SK-N-MC (cell line): ENCODE data around the gene TTN.

ENCODE experiments used
- DNase-seq: peaks from one replicate; pipeline ENCODE4 v3.0.0-alpha.2; 2011; ENCODE audit warnings: low read depth, low spot score
- H3K27ac ChIP-seq: fragments of 200-600 bp; sonication (generic); 2 replicates; pipeline ENCODE4 v1.5.1; 2016; ENCODE audit warnings: mixed run types
- H3K36me3 ChIP-seq: fragments of 200-600 bp; sonication (generic); 2 replicates; pipeline ENCODE4 v1.6.1; 2017; ENCODE audit warnings: antibody characterized with exemption, low read length, mixed read lengths; ENCODE audit not compliant: insufficient read depth
- H3K4me3 ChIP-seq: fragments of 200-600 bp; sonication (generic); 2 replicates; pipeline ENCODE4 v1.5.1; 2016
- H3K9ac ChIP-seq: fragments of 200-600 bp; sonication (generic); 2 replicates; pipeline ENCODE4 v1.8.0; 2017; ENCODE audit warnings: mixed run types, mixed read lengths; ENCODE audit not compliant: insufficient read length
- H3K9me3 ChIP-seq: fragments of 200-600 bp; sonication (generic); 2 replicates; pipeline ENCODE4 v1.6.1; 2017; ENCODE audit warnings: low read depth, mild to moderate bottlenecking, antibody characterized with exemption, low read length, moderate library complexity, mixed read lengths
- EZH2 ChIP-seq: fragments of 200-600 bp; sonication (generic); IDR thresholded peaks from one replicate; pipeline ENCODE4 v1.6.1; 2017; ENCODE audit warnings: antibody characterized with exemption
- FOXP2 ChIP-seq: optimal IDR thresholded peaks from 2 replicates; pipeline ENCODE3; 2011; ENCODE audit warnings: mild to moderate bottlenecking, moderate library complexity; ENCODE audit not compliant: insufficient read depth; ENCODE audit errors: extremely low read length, control extremely low read depth
- POLR2AphosphoS5 ChIP-seq: IDR thresholded peaks from 2 replicates; pipeline ENCODE4 v1.6.1; 2012; ENCODE audit warnings: mild to moderate bottlenecking, low read depth, low read length, borderline replicate concordance

Gene TTN

DNA sequence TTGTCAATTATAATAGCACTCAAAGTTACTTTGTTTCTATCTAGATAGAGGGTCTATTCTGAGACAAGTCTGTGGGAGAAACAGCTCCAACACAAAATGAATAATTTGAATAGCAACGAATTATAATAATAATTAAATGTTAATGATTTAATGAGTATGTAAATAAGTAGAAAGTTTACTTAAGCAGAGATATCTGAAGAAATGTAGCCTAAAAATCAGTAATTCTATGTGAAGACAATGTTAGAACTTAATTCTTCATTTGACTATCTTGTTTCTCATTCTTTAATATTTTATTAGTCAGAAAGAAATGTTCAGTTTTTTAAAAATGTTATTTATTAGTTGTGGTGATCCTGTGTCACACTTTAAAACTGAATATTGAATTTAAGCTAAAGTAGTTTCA, 165.7 kb downstream of the TTN start:
- TF ChIP-seq FOXP2 (no peak), POLR2AphosphoS5 (no peak), EZH2 (no peak)
- Histone ChIP-seq H3K9me3 (no peaks in the 10 kb centered on the region), H3K36me3 (no peaks in the 10 kb centered on the region), H3K9ac (no peak overlapping the region), H3K27ac (no peak overlapping the region), H3K4me3 (no peak overlapping the region)
- DNase-seq = no peak

DNA sequence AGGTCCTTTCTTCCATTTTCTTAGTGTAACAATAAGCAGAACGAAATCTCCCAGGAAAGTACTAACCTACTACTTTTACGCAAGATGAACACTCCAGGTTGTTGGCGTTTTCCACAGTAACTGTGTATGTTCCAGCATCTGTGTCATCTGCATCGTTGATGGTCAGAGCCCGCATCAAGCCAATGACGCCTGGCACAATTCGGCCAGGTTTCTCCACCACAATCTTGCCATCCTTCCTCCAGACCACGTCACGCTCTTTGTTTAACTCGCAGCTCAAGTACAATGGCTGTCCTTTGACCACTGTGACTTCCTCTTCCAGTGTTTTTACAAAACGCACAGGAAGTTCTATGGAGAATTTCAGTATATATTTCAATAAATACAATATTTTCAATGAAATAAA, 171.3 kb downstream of the TTN start:
- TF ChIP-seq EZH2 (no peak), POLR2AphosphoS5 (no peak), FOXP2 (no peak)
- Histone ChIP-seq H3K4me3 (no peak overlapping the region), H3K9ac (no peak overlapping the region), H3K27ac (no peak overlapping the region), H3K36me3 (no peaks in the 10 kb centered on the region), H3K9me3 (no peaks in the 10 kb centered on the region)
- no peak for DNase-seq

DNA sequence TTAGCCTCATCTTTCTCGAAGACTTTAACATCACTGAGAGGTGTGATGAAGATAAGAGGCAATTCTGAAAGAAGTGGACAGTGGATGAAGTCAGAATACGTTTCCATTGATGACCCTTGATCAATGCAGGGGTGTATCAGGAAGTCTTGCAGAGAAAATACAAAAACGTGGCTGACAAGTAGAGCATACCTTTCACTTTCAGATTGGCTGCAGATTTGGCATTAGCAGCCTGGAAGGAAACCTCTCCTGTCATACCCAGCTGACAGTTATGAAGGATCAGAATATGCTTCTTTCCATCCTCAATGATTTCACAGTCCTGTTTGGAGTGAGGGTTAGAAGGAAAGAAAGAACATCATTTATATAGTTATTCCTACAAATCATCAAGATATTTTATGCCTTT, 174.5 kb downstream of the TTN start:
- Histone ChIP-seq H3K36me3 (no peaks in the 10 kb centered on the region), H3K9me3 (no peaks in the 10 kb centered on the region), H3K9ac (no peak overlapping the region), H3K27ac (no peak overlapping the region), H3K4me3 (no peak overlapping the region)
- TF ChIP-seq FOXP2 (no peak), EZH2 (no peak), POLR2AphosphoS5 (no peak)
- DNase-seq = no peak

DNA sequence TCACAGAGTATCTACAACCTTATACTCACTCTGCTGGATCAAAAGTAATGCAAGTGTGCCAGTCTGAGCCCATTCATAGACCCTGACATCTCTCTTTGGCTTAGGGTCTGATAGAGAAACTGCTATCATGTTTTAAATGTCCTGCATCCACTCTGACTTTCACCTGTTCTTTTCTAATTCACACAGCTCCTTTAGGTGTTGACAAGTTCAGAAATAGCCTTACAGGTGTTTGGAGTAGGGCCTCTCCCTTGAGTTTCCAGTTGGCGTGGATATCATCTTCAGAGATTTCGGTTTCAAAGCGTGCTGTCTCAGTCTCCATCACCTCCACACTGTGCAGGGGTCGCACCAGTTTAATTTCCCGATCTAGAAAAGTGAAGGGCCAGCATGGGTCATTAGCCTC, 176.6 kb downstream of the TTN start:
- Histone ChIP-seq H3K9ac (no peak overlapping the region), H3K36me3 (no peaks in the 10 kb centered on the region), H3K9me3 (no peaks in the 10 kb centered on the region), H3K4me3 (no peak overlapping the region), H3K27ac (no peak overlapping the region)
- TF ChIP-seq FOXP2 (no peak), POLR2AphosphoS5 (no peak), EZH2 (no peak)
- no peak for DNase-seq

DNA sequence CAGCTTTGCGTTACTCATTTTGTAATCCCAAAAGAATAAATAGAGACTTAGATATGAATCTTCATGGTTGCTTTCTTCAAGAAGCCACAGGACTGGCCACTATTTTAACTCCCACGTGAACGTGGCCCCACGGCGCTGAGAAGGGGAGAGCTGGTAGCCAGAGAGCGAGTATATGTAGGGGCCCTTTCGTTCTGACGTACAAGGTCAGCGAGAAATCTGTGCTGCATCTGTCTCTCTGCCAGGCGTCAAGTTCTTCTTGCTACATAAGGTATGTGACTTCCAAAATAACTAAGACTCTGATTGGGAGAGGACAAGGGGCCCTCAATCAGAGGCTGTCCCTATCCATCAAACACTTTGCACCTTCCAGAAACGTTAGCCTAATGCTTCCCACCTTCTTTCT, 177.8 kb downstream of the TTN start:
- DNase-seq = no peak
- TF ChIP-seq EZH2 = no peak
- no peak for TF ChIP-seq POLR2AphosphoS5
- no peak for TF ChIP-seq FOXP2
- Histone ChIP-seq H3K9me3 (no peaks in the 10 kb centered on the region), H3K4me3 (no peak overlapping the region), H3K36me3 (no peaks in the 10 kb centered on the region), H3K9ac (no peak overlapping the region), H3K27ac (no peak overlapping the region)

DNA sequence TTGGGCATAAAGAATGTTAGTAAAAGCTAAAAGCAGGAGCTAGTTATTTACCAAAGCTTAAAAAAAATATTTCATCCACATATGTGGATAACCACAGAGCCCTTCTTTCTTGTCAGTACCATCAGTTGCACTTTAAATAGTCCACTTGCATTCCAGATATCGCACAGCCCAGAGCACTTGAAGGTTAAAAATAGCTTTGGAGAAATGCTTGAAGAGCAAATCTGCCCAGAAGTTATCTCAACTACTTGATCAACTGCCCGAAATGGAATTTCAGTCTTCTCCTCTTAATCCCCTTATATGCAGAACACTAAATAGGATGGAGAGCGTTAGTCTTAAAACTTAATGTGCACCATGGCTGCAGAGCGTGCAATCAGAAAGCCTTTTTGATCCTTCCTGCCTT, 178.6 kb downstream of the TTN start:
- no peak for DNase-seq
- Histone ChIP-seq H3K4me3 (no peak overlapping the region), H3K9ac (no peak overlapping the region), H3K36me3 (no peaks in the 10 kb centered on the region), H3K9me3 (no peaks in the 10 kb centered on the region), H3K27ac (no peak overlapping the region)
- TF ChIP-seq FOXP2 (no peak), POLR2AphosphoS5 (no peak), EZH2 (no peak)

DNA sequence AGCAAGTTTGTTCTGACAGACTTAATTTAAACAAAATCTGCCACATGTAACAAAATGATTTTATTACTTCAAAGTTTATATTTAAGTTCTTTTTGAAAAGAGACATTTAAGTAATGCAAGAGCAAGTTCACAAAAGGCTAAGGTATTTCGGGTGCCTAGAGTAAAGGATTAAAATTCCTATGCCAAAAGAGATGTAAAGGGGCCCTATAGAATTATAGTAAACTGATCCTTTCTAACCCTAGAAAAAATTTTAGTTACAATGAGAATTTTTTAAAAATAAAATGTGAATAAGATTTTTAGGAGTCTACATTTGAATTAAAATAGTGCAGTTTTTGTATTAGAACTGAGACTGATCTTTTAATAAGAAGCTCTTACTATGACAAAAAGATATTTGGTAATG, 179.8 kb downstream of the TTN start:
- H3K9me3 ChIP-seq = no peaks in the 10 kb centered on the region
- no peak overlapping the region for H3K9ac ChIP-seq
- DNase-seq = no peak
- H3K27ac ChIP-seq = no peak overlapping the region
- no peaks in the 10 kb centered on the region for H3K36me3 ChIP-seq
- TF ChIP-seq POLR2AphosphoS5 (no peak), FOXP2 (no peak)
- H3K4me3 ChIP-seq = no peak overlapping the region

DNA sequence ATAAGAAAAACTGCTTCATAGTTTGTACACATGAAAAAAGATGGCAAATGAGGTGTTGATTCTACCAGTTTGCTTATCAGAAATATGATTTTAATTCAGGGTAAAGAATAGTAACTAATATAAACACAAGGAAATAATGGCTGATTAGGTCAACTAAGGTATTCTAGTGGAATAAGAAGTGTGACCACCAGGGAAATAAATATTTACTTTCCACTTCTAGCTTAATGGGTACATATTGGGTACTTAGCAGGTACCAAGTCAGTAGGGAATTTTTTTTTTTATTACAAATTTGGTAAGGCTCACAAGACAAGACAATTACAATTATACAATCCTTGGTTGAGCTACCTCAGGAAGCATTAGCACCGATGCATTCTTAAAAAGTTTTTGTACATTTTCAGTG, 191.3 kb downstream of the TTN start:
- H3K4me3 ChIP-seq = no peak overlapping the region
- H3K9ac ChIP-seq = no peak overlapping the region
- no peak for DNase-seq
- H3K27ac ChIP-seq = no peak overlapping the region
- TF ChIP-seq POLR2AphosphoS5 (no peak), EZH2 (no peak), FOXP2 (no peak)
- H3K36me3 ChIP-seq = no peaks in the 10 kb centered on the region
- H3K9me3 ChIP-seq = no peaks in the 10 kb centered on the region

DNA sequence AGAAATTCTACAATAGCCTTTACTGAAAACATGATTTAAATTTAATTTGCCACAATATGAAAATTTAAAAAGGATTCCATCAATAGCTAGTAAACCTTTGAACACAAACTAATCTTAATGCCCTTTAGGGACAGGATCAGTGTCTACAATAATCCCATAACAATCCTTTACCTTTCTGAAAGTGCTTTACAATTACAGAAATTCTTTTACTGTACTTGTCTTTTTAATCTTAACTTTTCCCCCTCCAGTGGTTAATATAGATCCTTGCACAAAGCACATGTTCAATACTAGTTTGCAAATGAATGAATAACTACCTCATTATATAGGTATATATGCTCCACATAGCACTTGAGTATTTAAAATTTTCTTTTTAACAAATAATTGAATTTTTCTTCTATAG, 204.3 kb downstream of the TTN start:
- TF ChIP-seq POLR2AphosphoS5 = no peak
- TF ChIP-seq EZH2 = no peak
- TF ChIP-seq FOXP2 = no peak
- no peak overlapping the region for H3K4me3 ChIP-seq
- no peak for DNase-seq
- no peaks in the 10 kb centered on the region for H3K36me3 ChIP-seq
- no peak overlapping the region for H3K27ac ChIP-seq
- H3K9me3 ChIP-seq = no peaks in the 10 kb centered on the region
- no peak overlapping the region for H3K9ac ChIP-seq

DNA sequence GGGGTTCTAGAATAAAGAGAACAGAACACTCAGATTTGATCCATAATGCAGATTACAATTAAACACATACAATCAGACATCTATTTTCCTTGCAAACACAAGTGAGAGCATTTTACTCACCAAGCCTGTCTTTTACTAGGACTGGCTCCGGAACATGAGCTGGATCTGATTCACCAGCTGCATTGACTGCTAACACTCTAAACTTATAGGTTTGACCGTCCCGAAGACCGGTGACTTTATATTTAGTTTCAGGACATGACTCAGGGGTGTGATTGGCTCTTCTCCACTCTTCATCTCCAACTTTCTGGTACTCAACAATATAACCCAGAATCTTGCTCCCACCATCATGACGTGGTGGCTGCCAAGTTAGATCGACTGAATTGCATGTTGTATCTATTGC, 214.6 kb downstream of the TTN start:
- TF ChIP-seq FOXP2 (no peak), EZH2 (no peak), POLR2AphosphoS5 (no peak)
- no peaks in the 10 kb centered on the region for H3K36me3 ChIP-seq

More for the DNA sequence above, 214.6 kb downstream of the TTN start:
- Histone ChIP-seq H3K4me3 (no peak overlapping the region), H3K9me3 (no peaks in the 10 kb centered on the region), H3K9ac (no peak overlapping the region), H3K27ac (no peak overlapping the region)
- no peak for DNase-seq
